GM18505 (cell line): ENCODE data around the gene PLIN3.
"Not testable (repeated sequence)": the region's sequence is repeated elsewhere in the genome, so short reads cannot be mapped to it uniquely, and the experiment has no call there.

Source experiments
- ATAC-seq: cut with Tn5 transposase; IDR thresholded peaks from one replicate; pipeline ENCODE4 v1.9.1; 2021; ENCODE audit not compliant: unreplicated experiment
- POLR2A ChIP-seq: IDR thresholded peaks from 4 replicates; pipeline ENCODE4 v1.6.1; 2011; ENCODE audit warnings: borderline replicate concordance; ENCODE audit not compliant: insufficient read depth, insufficient read length; ENCODE audit errors: extremely low read depth

PLIN3 gene

GRCh38 chr19:4844348-4845179, 22.9 kb downstream of the PLIN3 start:
- no peak for ATAC-seq
- no peak for TF ChIP-seq POLR2A

- ATAC-seq: no peak
- no peak for TF ChIP-seq POLR2A
Observed at GRCh38 chr19:4843647-4843965, 23.9 kb downstream of the PLIN3 start.

DNA sequence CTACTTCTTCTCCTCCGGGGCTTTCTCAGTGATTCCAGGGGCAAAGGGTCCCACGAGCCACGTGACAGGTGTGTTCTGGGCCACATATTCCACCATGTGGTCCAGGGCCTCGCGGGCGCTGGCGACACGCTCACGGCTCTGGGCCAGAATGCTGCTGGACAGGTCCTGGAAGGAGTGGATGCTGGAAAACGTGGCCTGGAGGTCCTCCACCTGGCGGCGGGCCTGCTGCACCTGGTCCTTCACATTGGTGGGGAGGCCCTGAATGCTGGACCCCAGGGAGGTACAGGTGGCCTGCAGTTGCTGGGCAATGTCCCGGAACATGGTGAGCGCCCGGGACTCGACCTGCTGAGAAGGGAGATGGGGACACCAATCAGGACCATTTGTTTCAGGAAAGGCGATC, 28.3 kb downstream of the PLIN3 start:
- ATAC-seq: no peak
- no peak for TF ChIP-seq POLR2A

DNA sequence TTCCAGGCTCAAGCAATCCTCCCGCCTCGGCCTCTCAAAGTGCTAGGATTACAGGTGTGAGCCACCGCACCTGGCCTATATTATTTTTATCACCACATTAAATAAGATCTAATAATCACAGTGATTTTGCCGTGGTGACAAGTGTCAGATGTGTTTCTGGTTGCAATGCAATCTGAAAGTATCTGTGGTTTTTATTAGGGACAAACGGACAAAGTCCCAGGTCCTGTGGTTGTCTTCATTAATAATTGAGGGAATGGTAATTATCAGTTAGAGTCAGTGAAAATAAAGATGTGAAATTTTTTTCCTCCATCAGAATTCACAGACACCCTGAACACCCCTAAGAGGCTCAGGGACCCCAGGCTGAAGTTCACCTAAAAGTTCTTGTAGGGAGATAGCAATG, 34.7 kb downstream of the PLIN3 start:
- TF ChIP-seq POLR2A: no peak
- ATAC-seq: no peak

DNA sequence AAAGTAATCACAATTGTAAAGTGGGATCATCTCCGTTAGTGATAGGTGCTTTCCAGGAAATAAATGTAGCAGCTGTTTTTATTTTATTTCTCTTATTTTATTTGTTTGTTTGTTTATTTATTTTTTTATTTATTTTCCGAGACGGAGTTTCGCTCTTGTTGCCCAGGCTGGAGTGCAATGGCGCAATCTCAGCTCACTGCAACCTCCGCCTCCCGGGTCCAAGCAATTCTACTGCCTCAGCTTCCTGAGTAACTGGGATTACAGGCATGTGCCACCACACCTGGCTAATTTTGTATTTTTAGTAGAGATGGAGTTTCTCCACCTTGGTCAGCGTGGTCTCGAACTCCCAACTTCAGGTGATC, 35.5 kb downstream of the PLIN3 start:
- not testable (repeated sequence) for ATAC-seq

- peak; percentile 80 for TF ChIP-seq POLR2A
- ATAC-seq: peak; percentile 64
Observed at GRCh38 chr19:4831304-4831978, 36.0 kb downstream of the PLIN3 start, which contains the start of gene TICAM1. TSS of gene TICAM1 (minus strand) at chr19:4831712. CDS start at chr19:4818377, 13,335 bp downstream.

- TF ChIP-seq POLR2A: no peak
- no peak for ATAC-seq
Observed at GRCh38 chr19:4830768-4831265, 36.6 kb downstream of the PLIN3 start.

DNA sequence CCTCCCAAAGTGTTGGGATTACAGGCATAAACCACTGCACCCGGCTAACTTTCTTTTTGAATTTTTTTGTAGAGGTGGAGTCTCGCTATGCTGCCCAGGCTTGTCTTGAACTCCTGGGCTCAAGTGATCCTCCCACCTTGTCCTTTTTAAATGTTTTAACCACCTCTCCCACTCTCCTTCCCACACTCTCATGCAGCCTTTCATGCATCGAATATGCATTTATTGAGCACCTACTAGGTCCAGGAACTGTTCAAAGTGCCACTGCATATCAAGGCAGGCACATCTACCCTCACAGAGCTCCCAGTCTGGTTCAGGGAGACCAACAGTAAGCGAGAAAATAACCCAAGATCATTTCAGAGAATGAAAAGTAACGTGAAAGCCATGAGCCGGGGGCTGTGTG, 37.1 kb downstream of the PLIN3 start:
- no peak for ATAC-seq
- TF ChIP-seq POLR2A: no peak

DNA sequence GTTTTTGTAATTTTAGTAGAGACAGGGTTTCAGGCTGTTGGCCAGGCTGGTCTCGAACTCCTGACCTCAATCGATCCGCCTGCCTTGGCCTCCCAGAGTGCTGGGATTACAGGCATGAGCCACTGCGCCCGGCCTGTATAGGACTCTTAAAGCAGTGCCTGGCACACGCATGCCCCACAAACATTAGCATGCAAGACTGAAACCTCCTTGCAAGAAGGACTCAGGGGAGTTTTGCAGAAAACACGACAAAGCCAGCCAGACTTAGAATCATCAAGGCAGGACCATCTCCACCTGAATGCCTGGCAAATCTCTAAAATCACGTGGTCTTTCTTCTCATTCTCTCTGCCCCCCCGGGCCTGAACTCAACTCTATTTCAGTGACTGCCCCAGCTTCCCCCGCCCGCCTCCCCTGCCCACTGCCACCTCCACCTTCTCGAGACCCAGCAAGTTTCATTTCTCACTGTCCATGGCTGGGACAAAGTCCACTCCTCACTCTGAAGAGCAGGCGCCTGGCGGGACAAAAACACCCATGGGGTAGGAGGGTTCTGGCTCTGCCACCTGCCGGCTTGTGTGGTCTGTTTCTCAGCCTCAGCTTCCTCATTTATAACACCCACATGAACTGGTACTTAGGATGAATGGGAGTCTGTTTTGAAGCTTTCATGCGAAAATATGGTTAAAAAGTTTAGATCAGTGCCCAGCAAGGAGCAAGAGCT, 38.3 kb downstream of the PLIN3 start:
- TF ChIP-seq POLR2A: no peak
- ATAC-seq: no peak

DNA sequence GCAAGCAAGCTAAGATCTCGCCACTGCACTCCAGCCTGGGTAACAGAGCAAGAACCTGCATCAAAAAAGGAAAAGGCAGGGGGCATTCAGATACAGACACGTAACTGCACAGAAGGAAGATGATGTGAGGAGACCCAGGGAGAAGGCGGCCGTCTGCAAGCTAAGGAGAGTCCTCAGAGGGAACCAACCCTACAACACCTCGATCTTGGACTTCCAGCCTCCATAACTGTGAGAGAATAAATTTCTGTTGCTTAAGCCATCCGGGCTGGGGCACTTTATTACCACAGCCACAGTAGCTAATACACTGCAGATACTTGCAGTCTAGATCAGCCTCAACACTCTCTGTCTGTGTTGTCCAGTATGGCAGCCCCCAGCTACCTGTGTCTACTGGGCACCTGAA, 43.9 kb downstream of the PLIN3 start:
- no peak for ATAC-seq
- TF ChIP-seq POLR2A: no peak

DNA sequence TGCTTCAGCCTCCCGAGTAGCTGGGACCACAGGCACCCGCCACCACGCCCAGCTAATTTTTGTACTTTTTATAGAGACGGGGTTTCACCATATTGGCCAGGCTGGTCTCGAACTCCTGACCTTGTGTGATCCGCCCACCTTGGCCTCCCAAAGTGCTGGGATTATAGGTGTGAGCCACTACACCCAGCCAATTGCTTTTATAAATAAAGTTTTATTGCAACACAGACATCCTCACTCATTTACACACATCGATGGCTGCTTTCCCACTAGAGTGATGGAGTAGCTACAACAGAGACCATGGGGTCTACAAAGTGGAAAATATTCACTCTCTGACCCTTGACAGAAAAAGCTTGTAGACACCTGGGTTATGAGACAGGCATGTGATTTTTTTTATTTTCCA, 45.1 kb downstream of the PLIN3 start:
- not testable (repeated sequence) for ATAC-seq

GRCh38 chr19:4821265-4821664, 46.2 kb downstream of the PLIN3 start:
- TF ChIP-seq POLR2A: no peak
- ATAC-seq: no peak

DNA sequence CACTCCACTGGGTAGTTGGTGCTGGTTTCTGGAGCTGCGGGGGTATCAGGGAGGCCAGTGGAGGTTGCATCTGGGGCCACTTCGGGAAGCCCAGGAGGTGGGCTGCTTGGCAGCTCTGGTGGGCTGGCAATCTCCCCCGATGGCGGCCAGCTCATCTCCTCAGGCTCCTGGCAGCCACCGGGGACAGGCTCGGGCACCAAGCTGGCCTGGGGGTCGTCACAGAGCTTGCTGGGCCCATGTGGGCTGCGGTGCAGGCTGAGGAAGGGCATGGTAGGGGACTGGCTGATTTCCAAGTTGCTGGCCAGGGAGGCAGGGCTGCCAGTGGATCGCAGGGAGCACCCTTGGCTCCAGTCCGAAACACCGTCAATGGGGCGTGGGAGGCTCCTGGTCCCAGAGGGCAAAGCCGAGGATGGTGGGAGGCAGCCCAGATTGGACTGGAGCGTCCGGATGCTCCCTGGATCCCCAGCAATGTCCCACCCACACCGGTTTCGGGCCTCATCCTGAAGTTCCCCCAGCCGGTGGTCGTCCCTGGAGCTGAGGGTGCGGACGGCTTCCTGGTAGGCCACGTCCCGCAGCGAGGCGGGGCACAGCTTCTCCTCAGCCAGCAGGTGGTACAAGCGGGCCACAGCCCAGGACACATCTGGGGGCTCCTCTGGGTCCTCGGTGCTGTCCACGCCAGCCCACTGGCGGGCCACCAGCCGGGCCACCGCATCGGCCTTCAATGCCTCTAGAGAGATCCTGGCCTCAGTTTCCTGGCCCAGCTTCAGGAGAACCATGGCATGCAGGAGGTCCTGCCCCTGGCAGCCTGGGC, 49.8 kb downstream of the PLIN3 start:
- ATAC-seq: no peak
- TF ChIP-seq POLR2A: no peak
